HEK293T (cell line): Measurements from ENCODE around the gene RNFT2.

Experiments used
- BHLHE40 ChIP-seq: fragments of 450-650 bp; IDR thresholded peaks from 2 replicates; pipeline ENCODE4 v1.6.1; 2016; ENCODE audit warnings: mild to moderate bottlenecking, moderate library complexity, borderline replicate concordance
- FOXA1 ChIP-seq: fragments of 450-650 bp; IDR thresholded peaks from 2 replicates; pipeline ENCODE4 v1.6.1; 2016; ENCODE audit warnings: mild to moderate bottlenecking
- FOXK2 ChIP-seq: fragments of 450-650 bp; IDR thresholded peaks from 2 replicates; pipeline ENCODE4 v1.6.1; 2016; ENCODE audit warnings: mild to moderate bottlenecking
- FOXM1 ChIP-seq: fragments of 450-650 bp; IDR thresholded peaks from 2 replicates; pipeline ENCODE4 v1.6.1; 2017; ENCODE audit warnings: mild to moderate bottlenecking, borderline replicate concordance
- LEF1 ChIP-seq: fragments of 450-650 bp; IDR thresholded peaks from 2 replicates; pipeline ENCODE4 v1.6.1; 2017; ENCODE audit warnings: mild to moderate bottlenecking, borderline replicate concordance
- SP1 ChIP-seq: fragments of 450-650 bp; IDR thresholded peaks from 2 replicates; pipeline ENCODE4 v1.6.1; 2017
- TARDBP ChIP-seq: fragments of 450-650 bp; IDR thresholded peaks from 2 replicates; pipeline ENCODE4 v1.6.1; 2016

- TF ChIP-seq TARDBP (no peak), FOXK2 (no peak), SP1 (no peak), FOXA1 (no peak), LEF1 (no peak), FOXM1 (no peak), BHLHE40 (no peak)
Observed at GRCh38 chr12:116837097-116837496, 99.0 kb downstream of the RNFT2 start.
